Astrocyte of the cerebellum (primary cell): ENCODE data around the gene TGM2.

Source experiments
- DNase-seq: peaks from one replicate; pipeline ENCODE4 v3.0.0-alpha.2; 2011; ENCODE audit warnings: low read depth
- H3K4me3 ChIP-seq: 2 replicates; pipeline ENCODE4 v1.5.1; 2011; ENCODE audit warnings: mild to moderate bottlenecking, low read depth, low read length, moderate library complexity
- CTCF ChIP-seq: IDR thresholded peaks from 2 replicates; pipeline ENCODE4 v1.5.1; 2012; ENCODE audit warnings: low read length, low read depth, moderate library complexity, mild to moderate bottlenecking; ENCODE audit errors: missing control alignments
- in situ Hi-C: cut with HindIII; loops from 2 replicates; pipeline ENCODE4 v1.10.0; 2017; ENCODE audit warnings: low sequenced_read_pairs

Gene TGM2

GRCh38 chr20:38082894-38083293 lies 82.2 kb downstream of the TGM2 start:
- in situ Hi-C loops: no loop called here
- TF ChIP-seq CTCF: no peak
- no peak overlapping the region for H3K4me3 ChIP-seq
- DNase-seq: no peak

GRCh38 chr20:38081575-38081974 lies 83.5 kb downstream of the TGM2 start:
- in situ Hi-C loops: no loop called here
- no peak for TF ChIP-seq CTCF
- DNase-seq: no peak
- no peak overlapping the region for H3K4me3 ChIP-seq

DNA sequence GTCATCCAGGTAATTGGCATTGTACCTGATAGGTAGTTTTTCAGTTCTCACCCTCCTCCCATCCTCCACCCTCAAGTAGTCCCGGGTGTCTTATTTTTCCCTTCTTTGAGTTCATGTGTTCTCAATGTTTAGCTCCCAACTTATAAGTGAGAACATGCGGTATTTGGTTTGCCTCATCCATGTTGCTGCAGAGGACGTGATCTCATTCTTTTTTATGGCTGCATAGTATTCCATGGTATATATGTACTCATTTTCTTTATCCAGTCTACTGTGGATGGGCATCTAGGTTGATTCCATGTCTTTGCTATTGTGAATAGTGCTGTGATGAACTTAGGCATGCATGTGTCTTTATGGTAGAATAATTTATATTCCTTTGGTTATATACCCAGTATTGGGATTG lies 85.7 kb downstream of the TGM2 start:
- TF ChIP-seq CTCF: no peak
- DNase-seq: no peak
- in situ Hi-C loops: no loop called here
- no peak overlapping the region for H3K4me3 ChIP-seq

DNA sequence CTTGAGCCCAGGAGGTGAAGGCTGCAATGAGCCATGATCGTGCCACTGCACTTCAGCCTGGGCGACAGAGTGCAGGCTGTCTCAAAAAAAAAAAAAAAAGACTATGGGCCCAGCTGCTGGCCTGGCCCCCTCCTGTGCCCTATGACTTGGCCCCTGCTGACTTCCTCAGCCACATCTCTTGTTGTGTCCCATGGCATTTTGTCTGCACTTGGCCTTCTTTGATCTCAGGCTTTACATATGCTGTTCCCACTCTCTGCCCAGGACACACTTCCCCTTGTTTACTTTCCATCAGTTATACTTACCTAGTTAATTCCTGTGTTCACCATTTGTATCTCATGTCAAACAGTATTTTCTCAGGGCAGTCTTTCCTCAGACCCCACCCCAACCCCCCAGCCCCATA lies 87.0 kb downstream of the TGM2 start:
- DNase-seq: no peak
- in situ Hi-C loops: no loop called here
- H3K4me3 ChIP-seq: no peak overlapping the region
- no peak for TF ChIP-seq CTCF
